ENCODE results near the gene KIF16B.

DNA sequence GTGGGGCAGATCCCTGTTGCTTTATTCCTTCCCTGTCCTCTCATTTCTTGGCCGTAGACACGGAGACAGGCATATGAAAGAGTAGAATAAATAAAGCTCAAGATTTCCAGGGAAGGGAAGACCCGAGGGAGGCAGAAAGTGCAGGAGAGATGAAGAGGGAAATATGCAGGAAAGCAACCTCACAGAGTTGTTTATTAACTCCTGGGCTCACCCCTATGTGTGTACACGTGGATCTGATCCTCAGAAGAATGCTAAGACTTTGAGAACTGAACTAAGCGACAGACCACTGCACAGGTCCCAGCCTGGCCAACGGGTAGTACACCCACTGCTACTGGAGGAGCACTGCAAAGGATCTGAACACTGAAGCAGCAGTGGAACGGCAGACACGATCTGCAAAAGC lies 156.2 kb downstream of the KIF16B start:
- TF ChIP-seq, protein P1, sequence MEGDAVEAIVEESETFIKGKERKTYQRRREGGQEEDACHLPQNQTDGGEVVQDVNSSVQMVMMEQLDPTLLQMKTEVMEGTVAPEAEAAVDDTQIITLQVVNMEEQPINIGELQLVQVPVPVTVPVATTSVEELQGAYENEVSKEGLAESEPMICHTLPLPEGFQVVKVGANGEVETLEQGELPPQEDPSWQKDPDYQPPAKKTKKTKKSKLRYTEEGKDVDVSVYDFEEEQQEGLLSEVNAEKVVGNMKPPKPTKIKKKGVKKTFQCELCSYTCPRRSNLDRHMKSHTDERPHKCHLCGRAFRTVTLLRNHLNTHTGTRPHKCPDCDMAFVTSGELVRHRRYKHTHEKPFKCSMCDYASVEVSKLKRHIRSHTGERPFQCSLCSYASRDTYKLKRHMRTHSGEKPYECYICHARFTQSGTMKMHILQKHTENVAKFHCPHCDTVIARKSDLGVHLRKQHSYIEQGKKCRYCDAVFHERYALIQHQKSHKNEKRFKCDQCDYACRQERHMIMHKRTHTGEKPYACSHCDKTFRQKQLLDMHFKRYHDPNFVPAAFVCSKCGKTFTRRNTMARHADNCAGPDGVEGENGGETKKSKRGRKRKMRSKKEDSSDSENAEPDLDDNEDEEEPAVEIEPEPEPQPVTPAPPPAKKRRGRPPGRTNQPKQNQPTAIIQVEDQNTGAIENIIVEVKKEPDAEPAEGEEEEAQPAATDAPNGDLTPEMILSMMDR (IDR thresholded peaks at IDR 0.05) = no peak
- no peak for TF ChIP-seq POLR2A (IDR thresholded peaks at IDR 0.05)

All from uterus (tissue), 2 donors.